Neural cell (in vitro differentiated cells): ENCODE data around the gene IKZF2. TPM values are rescaled to one million over a fixed set of nuclear protein-coding genes. Genes with fewer than 3 reads are reported as not detected.

ENCODE experiments used
- H2AFZ ChIP-seq: fragments of 200-600, 300-800 bp; sonication (generic), shearing (Covaris generic); 2 replicates; pipeline ENCODE4 v1.6.0; 2014; ENCODE audit warnings: low read depth, mild to moderate bottlenecking, antibody characterized with exemption, low read length, moderate library complexity
- H3F3A ChIP-seq: fragments of 200-600 bp; shearing (Covaris generic); 2 replicates; pipeline ENCODE4 v1.6.1; 2016; ENCODE audit warnings: mild to moderate bottlenecking, moderate library complexity, mixed read lengths, antibody characterized with exemption, low read length; ENCODE audit not compliant: insufficient read depth, poor library complexity, severe bottlenecking
- H3K27ac ChIP-seq: fragments of 200-600, 300-800 bp; sonication (generic), shearing (Covaris generic); 2 replicates; pipeline ENCODE4 v1.5.1; 2014; ENCODE audit warnings: mild to moderate bottlenecking, low read length, moderate library complexity
- H3K27me3 ChIP-seq: fragments of 300-800, 200-600 bp; sonication (generic), shearing (Covaris generic); 2 replicates; pipeline ENCODE4 v1.6.0; 2014; ENCODE audit warnings: mild to moderate bottlenecking, low read depth, low read length, moderate library complexity; ENCODE audit not compliant: insufficient read depth
- H3K36me3 ChIP-seq: fragments of 300-800, 200-600 bp; sonication (generic), shearing (Covaris generic); 2 replicates; pipeline ENCODE4 v1.5.1; 2014; ENCODE audit warnings: mild to moderate bottlenecking, antibody characterized with exemption, low read length, moderate library complexity; ENCODE audit not compliant: insufficient read depth
- H3K4me2 ChIP-seq: fragments of 300-800, 200-600 bp; sonication (generic), shearing (Covaris generic); 2 replicates; pipeline ENCODE4 v1.6.0; 2014; ENCODE audit warnings: mild to moderate bottlenecking, low read length
- H3K4me3 ChIP-seq: fragments of 300-800, 200-600 bp; sonication (generic), shearing (Covaris generic); 2 replicates; pipeline ENCODE4 v1.5.1; 2014; ENCODE audit warnings: mild to moderate bottlenecking, low read length, moderate library complexity
- H3K79me2 ChIP-seq: fragments of 200-600 bp; shearing (Covaris generic); replicated peaks from 2 replicates; pipeline ENCODE4 v1.6.0; 2014; ENCODE audit warnings: mild to moderate bottlenecking, low read length, moderate library complexity; ENCODE audit not compliant: insufficient read depth
- H3K9ac ChIP-seq: fragments of 300-800, 200-600 bp; sonication (generic), shearing (Covaris generic); 2 replicates; pipeline ENCODE4 v1.6.1; 2016; ENCODE audit warnings: mild to moderate bottlenecking, low read length, mixed read lengths
- H3K9me2 ChIP-seq: fragments of 200-600 bp; shearing (Covaris generic); 2 replicates; pipeline ENCODE4 v1.6.1; 2016; ENCODE audit warnings: mild to moderate bottlenecking, low read length, mixed read lengths; ENCODE audit not compliant: insufficient read depth
- H3K9me3 ChIP-seq: fragments of 200-600, 300-800 bp; sonication (generic), shearing (Covaris generic); 2 replicates; pipeline ENCODE4 v1.6.1; 2016; ENCODE audit warnings: mild to moderate bottlenecking, mixed run types, low read length, moderate library complexity, mixed read lengths
- H4K20me1 ChIP-seq: fragments of 200-600 bp; shearing (Covaris generic); 2 replicates; pipeline ENCODE4 v1.6.1; 2016; ENCODE audit warnings: mild to moderate bottlenecking, mixed run types; ENCODE audit not compliant: insufficient read depth
- EP300 ChIP-seq: fragments of 450-650 bp; conservative IDR thresholded peaks from 2 replicates; pipeline ENCODE4 v1.6.1; 2014; ENCODE audit warnings: antibody characterized with exemption, mild to moderate bottlenecking, moderate library complexity; ENCODE audit not compliant: poor library complexity, severe bottlenecking
- EZH2 ChIP-seq: fragments of 200-600, 300-800 bp; shearing (Covaris generic), sonication (generic); IDR thresholded peaks from 2 replicates; pipeline ENCODE4 v1.6.1; 2014; ENCODE audit warnings: antibody characterized with exemption, low read length, borderline replicate concordance, mild to moderate bottlenecking; ENCODE audit not compliant: insufficient read depth, poor library complexity, severe bottlenecking
- MXI1 ChIP-seq: fragments of 450-650 bp; conservative IDR thresholded peaks from 2 replicates; pipeline ENCODE4 v1.6.1; 2014; ENCODE audit warnings: antibody characterized with exemption, mild to moderate bottlenecking; ENCODE audit not compliant: poor library complexity, severe bottlenecking
- POLR2AphosphoS5 ChIP-seq: IDR thresholded peaks from 2 replicates; pipeline ENCODE4 v1.6.1; 2012
- RAD21 ChIP-seq: fragments of 450-650 bp; conservative IDR thresholded peaks from 2 replicates; pipeline ENCODE4 v1.6.1; 2014; ENCODE audit warnings: antibody characterized with exemption, mild to moderate bottlenecking, moderate library complexity
- SMC3 ChIP-seq: fragments of 450-650 bp; conservative IDR thresholded peaks from 2 replicates; pipeline ENCODE4 v1.6.1; 2014; ENCODE audit warnings: antibody characterized with exemption, mild to moderate bottlenecking, moderate library complexity; ENCODE audit not compliant: poor library complexity
- TAF1 ChIP-seq: IDR thresholded peaks from 2 replicates; pipeline ENCODE4 v1.6.1; 2012; ENCODE audit warnings: low read depth
- polyA plus RNA-seq: library from polyadenylated mRNA; depleted of rRNA; stranded (reverse); fragments of >200 nt; gene quantifications from 2 replicates; pipeline ENCODE4 v1.2.3, GENCODE V29; 2014
- TF ChIP-seq, protein P1 (sequence below): IDR thresholded peaks from 2 replicates; pipeline ENCODE4 v1.6.1; 2012; ENCODE audit warnings: borderline replicate concordance
- TF ChIP-seq, protein P2 (sequence below): fragments of 450-650 bp; IDR thresholded peaks from 2 replicates; pipeline ENCODE4 v1.5.1; 2014; ENCODE audit warnings: antibody characterized with exemption, mild to moderate bottlenecking, moderate library complexity; ENCODE audit not compliant: poor library complexity, severe bottlenecking

Gene IKZF2
- polyA plus RNA-seq, 1 donor from 2014 or later = 5.6 TPM

DNA sequence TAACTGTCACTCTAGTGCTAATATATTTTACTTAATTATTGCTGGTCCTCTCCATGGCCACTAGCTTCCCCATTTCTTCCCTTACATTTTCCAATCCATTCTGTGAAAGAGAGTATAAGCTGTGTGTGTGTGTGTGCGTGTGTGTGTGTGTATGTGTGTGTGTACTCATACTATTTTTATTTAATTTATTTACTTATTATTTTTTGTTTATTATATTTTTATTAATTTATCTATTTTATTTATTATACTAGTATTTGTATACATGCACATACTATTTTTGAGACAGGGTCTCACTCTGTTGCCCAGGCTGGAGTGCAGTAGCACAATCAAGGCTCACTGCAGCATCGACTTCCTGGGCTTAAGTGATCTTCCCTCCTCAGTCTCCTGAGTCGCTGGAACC lies 59.6 kb downstream of the IKZF2 start:
- no peaks in the 10 kb centered on the region for H3F3A ChIP-seq
- H3K79me2 ChIP-seq = no peaks in the 10 kb centered on the region
- H3K9ac ChIP-seq = no peak overlapping the region
- H3K27ac ChIP-seq = no peak overlapping the region
- no peaks in the 10 kb centered on the region for H3K9me3 ChIP-seq
- TF ChIP-seq, protein P1, sequence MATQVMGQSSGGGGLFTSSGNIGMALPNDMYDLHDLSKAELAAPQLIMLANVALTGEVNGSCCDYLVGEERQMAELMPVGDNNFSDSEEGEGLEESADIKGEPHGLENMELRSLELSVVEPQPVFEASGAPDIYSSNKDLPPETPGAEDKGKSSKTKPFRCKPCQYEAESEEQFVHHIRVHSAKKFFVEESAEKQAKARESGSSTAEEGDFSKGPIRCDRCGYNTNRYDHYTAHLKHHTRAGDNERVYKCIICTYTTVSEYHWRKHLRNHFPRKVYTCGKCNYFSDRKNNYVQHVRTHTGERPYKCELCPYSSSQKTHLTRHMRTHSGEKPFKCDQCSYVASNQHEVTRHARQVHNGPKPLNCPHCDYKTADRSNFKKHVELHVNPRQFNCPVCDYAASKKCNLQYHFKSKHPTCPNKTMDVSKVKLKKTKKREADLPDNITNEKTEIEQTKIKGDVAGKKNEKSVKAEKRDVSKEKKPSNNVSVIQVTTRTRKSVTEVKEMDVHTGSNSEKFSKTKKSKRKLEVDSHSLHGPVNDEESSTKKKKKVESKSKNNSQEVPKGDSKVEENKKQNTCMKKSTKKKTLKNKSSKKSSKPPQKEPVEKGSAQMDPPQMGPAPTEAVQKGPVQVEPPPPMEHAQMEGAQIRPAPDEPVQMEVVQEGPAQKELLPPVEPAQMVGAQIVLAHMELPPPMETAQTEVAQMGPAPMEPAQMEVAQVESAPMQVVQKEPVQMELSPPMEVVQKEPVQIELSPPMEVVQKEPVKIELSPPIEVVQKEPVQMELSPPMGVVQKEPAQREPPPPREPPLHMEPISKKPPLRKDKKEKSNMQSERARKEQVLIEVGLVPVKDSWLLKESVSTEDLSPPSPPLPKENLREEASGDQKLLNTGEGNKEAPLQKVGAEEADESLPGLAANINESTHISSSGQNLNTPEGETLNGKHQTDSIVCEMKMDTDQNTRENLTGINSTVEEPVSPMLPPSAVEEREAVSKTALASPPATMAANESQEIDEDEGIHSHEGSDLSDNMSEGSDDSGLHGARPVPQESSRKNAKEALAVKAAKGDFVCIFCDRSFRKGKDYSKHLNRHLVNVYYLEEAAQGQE = no peak
- TF ChIP-seq, protein P2, sequence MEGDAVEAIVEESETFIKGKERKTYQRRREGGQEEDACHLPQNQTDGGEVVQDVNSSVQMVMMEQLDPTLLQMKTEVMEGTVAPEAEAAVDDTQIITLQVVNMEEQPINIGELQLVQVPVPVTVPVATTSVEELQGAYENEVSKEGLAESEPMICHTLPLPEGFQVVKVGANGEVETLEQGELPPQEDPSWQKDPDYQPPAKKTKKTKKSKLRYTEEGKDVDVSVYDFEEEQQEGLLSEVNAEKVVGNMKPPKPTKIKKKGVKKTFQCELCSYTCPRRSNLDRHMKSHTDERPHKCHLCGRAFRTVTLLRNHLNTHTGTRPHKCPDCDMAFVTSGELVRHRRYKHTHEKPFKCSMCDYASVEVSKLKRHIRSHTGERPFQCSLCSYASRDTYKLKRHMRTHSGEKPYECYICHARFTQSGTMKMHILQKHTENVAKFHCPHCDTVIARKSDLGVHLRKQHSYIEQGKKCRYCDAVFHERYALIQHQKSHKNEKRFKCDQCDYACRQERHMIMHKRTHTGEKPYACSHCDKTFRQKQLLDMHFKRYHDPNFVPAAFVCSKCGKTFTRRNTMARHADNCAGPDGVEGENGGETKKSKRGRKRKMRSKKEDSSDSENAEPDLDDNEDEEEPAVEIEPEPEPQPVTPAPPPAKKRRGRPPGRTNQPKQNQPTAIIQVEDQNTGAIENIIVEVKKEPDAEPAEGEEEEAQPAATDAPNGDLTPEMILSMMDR = no peak
- TF ChIP-seq RAD21 = no peak
- TF ChIP-seq EZH2 = no peak
- no peak for TF ChIP-seq SMC3
- no peak for TF ChIP-seq EP300
- TF ChIP-seq POLR2AphosphoS5 = no peak
- TF ChIP-seq MXI1 = no peak
- TF ChIP-seq TAF1 = no peak
- no peak overlapping the region for H3K4me3 ChIP-seq
- H3K4me2 ChIP-seq = no peak overlapping the region
- no peaks in the 10 kb centered on the region for H3K9me2 ChIP-seq
- H3K27me3 ChIP-seq = no peaks in the 10 kb centered on the region
- H4K20me1 ChIP-seq = no peaks in the 10 kb centered on the region
- H3K36me3 ChIP-seq = no peaks in the 10 kb centered on the region
- no peak overlapping the region for H2AFZ ChIP-seq

DNA sequence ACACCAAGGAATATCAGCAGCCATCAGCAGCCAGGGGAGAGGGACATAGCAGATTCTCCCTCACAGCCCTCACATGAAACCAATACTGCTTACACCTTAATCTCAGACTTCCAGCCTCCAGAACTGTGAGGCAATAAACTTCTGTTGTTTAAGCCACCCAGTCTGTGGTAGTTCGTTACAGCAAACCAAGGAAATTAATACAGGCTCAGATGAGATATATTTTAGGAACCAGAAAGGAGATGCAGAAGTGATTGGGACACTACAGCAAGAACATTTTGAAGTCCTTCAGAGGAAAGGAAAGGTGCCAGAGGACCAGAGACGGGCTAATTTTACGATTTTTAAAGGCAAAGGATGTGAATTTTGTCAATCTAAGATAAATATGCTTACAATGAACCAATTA lies 60.6 kb downstream of the IKZF2 start:
- H3K4me3 ChIP-seq = no peak overlapping the region
- no peak for TF ChIP-seq RAD21
- TF ChIP-seq SMC3 = no peak
- TF ChIP-seq, protein P2 = no peak
- no peak for TF ChIP-seq EP300
- TF ChIP-seq POLR2AphosphoS5 = no peak
- TF ChIP-seq EZH2 = no peak
- no peak for TF ChIP-seq MXI1
- no peak for TF ChIP-seq TAF1
- TF ChIP-seq, protein P1 = no peak
- no peaks in the 10 kb centered on the region for H4K20me1 ChIP-seq
- H3K9ac ChIP-seq = no peak overlapping the region
- no peak overlapping the region for H3K4me2 ChIP-seq
- no peaks in the 10 kb centered on the region for H3K36me3 ChIP-seq
- H3K27ac ChIP-seq = no peak overlapping the region
- H3K79me2 ChIP-seq = no peaks in the 10 kb centered on the region
- no peaks in the 10 kb centered on the region for H3F3A ChIP-seq
- H3K9me3 ChIP-seq = no peaks in the 10 kb centered on the region
- no peaks in the 10 kb centered on the region for H3K9me2 ChIP-seq
- H3K27me3 ChIP-seq = no peaks in the 10 kb centered on the region
- H2AFZ ChIP-seq = no peak overlapping the region
